SK-N-MC (cell line): ENCODE results near the gene PTAFR.
"Not testable (repeated sequence)": the region's sequence is repeated elsewhere in the genome, so short reads cannot be mapped to it uniquely, and the experiment has no call there.

ENCODE experiments used
- DNase-seq: peaks from one replicate; pipeline ENCODE4 v3.0.0-alpha.2; 2011; ENCODE audit warnings: low read depth, low spot score
- H3K27ac ChIP-seq: fragments of 200-600 bp; sonication (generic); 2 replicates; pipeline ENCODE4 v1.5.1; 2016; ENCODE audit warnings: mixed run types
- H3K36me3 ChIP-seq: fragments of 200-600 bp; sonication (generic); 2 replicates; pipeline ENCODE4 v1.6.1; 2017; ENCODE audit warnings: antibody characterized with exemption, low read length, mixed read lengths; ENCODE audit not compliant: insufficient read depth
- H3K4me3 ChIP-seq: fragments of 200-600 bp; sonication (generic); 2 replicates; pipeline ENCODE4 v1.5.1; 2016
- H3K9ac ChIP-seq: fragments of 200-600 bp; sonication (generic); 2 replicates; pipeline ENCODE4 v1.8.0; 2017; ENCODE audit warnings: mixed run types, mixed read lengths; ENCODE audit not compliant: insufficient read length
- H3K9me3 ChIP-seq: fragments of 200-600 bp; sonication (generic); 2 replicates; pipeline ENCODE4 v1.6.1; 2017; ENCODE audit warnings: low read depth, mild to moderate bottlenecking, antibody characterized with exemption, low read length, moderate library complexity, mixed read lengths
- EZH2 ChIP-seq: fragments of 200-600 bp; sonication (generic); IDR thresholded peaks from one replicate; pipeline ENCODE4 v1.6.1; 2017; ENCODE audit warnings: antibody characterized with exemption
- FOXP2 ChIP-seq: optimal IDR thresholded peaks from 2 replicates; pipeline ENCODE3; 2011; ENCODE audit warnings: mild to moderate bottlenecking, moderate library complexity; ENCODE audit not compliant: insufficient read depth; ENCODE audit errors: extremely low read length, control extremely low read depth
- POLR2AphosphoS5 ChIP-seq: IDR thresholded peaks from 2 replicates; pipeline ENCODE4 v1.6.1; 2012; ENCODE audit warnings: mild to moderate bottlenecking, low read depth, low read length, borderline replicate concordance

PTAFR gene

DNA sequence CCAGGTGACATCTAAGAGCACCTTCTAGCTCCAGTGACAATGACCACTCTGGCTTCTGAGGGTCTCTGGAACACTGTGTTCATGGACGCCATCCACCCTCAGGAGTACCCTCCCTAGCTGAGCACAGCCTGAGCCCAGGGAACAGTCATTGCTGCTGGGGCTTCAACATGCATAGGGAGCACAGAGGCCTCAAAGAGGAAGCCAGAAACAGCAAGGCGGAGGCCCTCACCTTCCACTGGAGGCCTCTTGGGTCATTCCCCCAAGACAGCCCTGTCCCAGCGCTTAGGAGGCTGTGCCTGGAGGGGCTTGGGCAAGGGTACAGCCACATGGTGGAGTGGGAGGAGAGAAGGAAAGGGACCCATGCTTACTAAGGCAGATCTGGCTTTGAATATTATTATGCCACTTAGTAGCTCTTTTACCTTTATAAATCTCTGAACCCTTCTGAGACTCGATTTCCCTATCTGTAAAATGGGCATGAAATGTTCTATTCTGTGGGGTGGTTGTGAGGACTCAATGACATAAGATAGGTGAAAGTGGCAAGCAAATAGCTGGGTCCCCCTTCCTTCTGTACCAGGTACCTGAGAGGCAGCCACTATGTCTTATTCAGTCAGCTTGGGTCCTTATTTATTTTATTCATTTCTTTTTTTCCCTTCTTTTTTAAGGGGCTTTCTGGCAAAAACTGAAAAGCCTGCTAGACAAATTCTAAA lies 32.8 kb downstream of the PTAFR start:
- Histone ChIP-seq H3K9ac (no peak overlapping the region), H3K9me3 (no peaks in the 10 kb centered on the region), H3K36me3 (no peaks in the 10 kb centered on the region), H3K27ac (no peak overlapping the region), H3K4me3 (no peak overlapping the region)
- no peak for TF ChIP-seq FOXP2
- no peak for TF ChIP-seq EZH2
- TF ChIP-seq POLR2AphosphoS5, result no peak
- DNase-seq, result no peak

DNA sequence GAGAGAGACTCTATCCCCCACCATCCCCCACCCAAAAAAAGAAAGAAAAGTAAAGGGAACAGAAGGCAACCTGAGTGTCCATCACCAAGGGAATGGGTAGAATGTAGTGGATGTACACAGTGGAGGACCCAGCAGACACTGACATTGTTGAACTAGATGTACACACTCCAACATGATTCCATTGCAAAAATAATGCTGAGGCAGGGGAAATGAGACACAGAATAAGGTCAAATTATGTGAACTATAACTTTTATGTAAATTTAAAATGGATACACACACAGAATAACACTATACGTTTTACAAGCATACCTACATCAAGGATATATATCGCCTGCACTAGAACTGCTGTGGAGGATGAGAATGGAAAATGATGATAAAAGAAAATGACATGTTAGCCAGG lies 34.8 kb downstream of the PTAFR start:
- Histone ChIP-seq H3K27ac (no peak overlapping the region), H3K9ac (no peak overlapping the region), H3K4me3 (no peak overlapping the region), H3K9me3 (no peaks in the 10 kb centered on the region), H3K36me3 (no peaks in the 10 kb centered on the region)
- DNase-seq, result no peak
- TF ChIP-seq EZH2, result no peak

DNA sequence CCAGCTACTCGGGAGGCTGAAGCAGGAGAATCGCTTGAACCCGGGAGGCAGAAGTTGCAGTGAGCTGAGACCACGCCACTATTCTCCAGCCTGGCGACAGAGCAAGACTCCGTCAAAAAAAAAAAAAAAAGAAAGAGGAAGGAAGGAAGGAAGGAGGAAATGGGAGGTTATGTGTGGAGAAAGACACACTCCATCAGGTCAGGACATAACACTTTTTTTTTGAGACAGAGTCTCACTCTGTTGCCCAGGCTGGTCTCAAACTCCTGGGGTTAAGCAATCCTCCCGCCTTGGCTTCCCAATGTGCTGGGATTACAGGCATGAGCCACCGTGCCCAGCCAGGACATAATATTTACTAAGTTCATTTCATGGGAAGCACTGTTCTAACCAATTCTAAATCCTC lies 36.6 kb downstream of the PTAFR start:
- not testable (repeated sequence) for H3K9me3 ChIP-seq, H3K27ac ChIP-seq, H3K36me3 ChIP-seq, H3K9ac ChIP-seq, H3K4me3 ChIP-seq, DNase-seq

DNA sequence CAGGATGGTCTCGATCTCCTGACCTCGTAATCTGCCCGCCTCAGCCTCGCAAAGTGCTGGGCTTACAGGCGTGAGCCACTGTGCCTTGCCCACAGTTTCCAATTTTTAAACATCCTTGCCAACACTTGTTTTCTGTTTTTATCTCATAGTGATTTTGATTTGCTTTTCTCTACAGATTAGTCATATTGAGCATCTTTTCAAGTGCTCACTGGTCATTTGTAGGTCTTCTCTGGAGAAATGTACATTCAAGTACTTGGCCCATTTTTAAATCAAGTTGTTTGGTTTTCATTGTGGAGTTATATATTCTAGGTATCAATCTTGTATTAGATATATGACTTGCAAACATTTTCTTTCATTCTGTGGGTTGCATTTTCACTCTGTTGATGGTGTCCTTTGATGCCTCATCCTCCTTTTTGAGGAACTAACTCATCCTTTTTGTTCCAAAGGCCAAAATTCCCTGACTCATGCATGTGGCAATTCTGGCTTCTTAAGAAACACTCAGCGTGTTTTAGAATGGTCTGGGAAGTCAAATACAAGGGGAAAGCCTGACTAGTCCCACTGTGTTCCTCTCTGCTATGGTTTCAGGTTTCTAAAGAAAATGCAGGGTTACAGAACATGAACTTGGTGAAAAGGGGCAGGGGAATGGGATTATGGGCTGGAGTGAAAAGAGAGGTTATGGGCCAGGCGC lies 37.3 kb downstream of the PTAFR start:
- Histone ChIP-seq H3K9ac (no peak overlapping the region), H3K4me3 (no peak overlapping the region), H3K36me3 (no peaks in the 10 kb centered on the region), H3K9me3 (no peaks in the 10 kb centered on the region), H3K27ac (no peak overlapping the region)
- DNase-seq, result no peak
- TF ChIP-seq EZH2 (no peak), POLR2AphosphoS5 (no peak), FOXP2 (no peak)

DNA sequence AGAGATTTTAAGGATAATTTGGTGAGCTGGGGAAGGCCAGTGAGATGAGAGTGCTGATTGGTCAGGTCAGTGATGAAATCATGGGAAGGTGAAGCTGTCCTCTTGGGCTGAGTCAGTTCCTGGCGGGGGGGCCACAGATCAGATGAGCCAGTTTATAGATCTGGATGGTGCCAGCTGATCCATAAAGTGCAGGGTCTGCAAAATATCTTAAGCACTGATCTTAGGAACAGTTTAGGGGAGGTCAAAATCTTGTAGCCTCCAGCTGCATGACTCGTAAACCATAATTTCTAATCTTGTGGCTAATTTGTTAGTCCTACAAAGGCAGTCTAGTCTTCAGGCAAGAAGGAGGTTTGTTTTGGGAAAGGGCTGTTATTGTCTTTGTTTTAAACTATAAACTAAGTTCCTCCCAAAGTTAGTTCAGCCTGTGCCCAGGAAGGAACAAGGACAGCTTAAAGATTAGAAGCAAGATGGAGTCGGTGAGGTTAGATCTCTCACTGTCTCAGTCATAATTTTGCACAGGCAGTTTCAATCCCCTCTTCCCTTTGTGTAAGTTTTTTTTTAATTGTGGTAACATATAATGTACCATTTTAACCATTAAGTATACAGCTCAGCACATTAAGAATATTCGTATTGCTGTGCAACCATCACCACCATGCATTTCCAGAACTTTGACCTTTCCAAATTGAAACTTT lies 39.4 kb downstream of the PTAFR start:
- no peaks in the 10 kb centered on the region for H3K36me3 ChIP-seq
- no peak for DNase-seq
- no peaks in the 10 kb centered on the region for H3K9me3 ChIP-seq
- no peak overlapping the region for H3K9ac ChIP-seq
- no peak overlapping the region for H3K4me3 ChIP-seq
- no peak overlapping the region for H3K27ac ChIP-seq
- no peak for TF ChIP-seq EZH2

DNA sequence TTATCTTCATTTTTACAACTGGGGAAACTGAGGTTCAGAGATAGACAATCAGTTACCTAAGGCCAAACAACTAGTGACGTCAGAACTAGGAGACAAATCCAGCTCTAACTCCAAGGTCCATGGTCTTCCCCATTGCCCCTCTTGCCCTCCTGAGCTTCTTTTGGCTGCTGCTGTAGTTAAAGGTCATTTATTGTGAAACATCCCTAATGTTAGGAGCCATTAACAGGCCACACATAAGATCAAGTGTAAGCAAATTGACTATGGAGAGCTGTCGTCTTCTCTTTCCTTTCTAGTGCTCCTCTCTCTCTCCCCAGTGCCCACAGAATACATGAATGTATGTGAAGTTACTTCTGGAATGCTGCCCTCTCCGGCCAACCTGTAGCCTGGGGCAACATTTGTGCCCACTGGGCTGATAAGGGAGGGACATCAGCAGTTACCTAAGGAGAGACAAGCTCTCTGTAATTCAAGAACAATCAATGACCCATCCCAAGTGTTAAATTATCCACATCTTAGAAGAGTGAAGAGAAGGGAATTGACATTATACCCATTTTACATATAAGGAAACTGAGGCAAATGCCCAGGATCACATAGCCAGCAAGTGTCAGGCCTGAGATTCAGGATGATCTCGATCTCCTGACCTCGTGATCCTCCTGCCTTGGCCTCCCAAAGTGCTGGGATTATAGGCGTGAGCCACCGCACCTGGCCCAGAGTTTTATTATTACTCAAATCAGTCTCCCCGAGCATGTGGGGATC lies 40.1 kb downstream of the PTAFR start:
- H3K27ac ChIP-seq, result no peak overlapping the region
- H3K9me3 ChIP-seq, result no peaks in the 10 kb centered on the region
- no peak for DNase-seq
- no peak for TF ChIP-seq POLR2AphosphoS5
- no peak for TF ChIP-seq EZH2
- TF ChIP-seq FOXP2, result no peak
- H3K36me3 ChIP-seq, result no peaks in the 10 kb centered on the region
- H3K4me3 ChIP-seq, result no peak overlapping the region
- no peak overlapping the region for H3K9ac ChIP-seq

DNA sequence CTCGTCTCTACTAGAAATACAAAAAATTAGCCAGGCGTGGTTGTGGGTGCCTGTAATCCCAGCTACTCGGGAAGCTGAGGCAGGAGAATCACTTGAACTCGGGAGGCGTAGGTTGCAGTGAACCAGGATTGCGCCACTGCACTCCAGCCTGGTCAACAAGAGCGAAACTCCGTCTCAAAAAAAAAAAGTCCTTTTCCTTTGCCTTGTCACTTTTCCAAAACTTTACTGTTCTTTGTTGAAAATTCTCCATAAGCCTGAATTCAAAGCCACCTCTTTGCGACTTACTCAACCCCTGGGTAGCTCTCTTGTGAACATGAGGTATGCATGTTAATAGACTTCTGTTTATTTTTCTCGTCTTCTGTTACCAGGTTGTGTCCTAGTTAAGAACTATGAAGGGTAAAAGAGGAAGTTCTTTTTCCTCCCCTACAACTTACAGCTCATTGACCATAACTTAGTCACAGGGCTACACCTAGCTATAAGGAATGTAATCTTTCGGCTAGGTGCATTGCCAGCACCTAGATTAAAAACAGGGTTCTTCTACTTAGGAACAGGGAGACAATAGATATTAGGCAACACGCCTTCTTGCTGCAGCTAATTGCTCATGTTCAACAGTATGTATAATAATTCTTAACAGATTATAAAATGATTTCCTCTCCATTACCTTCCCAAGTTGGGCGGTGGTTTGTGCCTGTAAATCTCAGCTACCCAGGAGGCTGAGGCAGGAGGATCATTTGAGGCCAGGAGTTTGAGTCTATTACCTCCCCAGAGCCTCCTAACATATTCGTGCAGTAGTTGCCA lies 40.9 kb downstream of the PTAFR start:
- no peak for DNase-seq
- Histone ChIP-seq H3K9me3 (no peaks in the 10 kb centered on the region), H3K36me3 (no peaks in the 10 kb centered on the region), H3K9ac (no peak overlapping the region), H3K4me3 (no peak overlapping the region), H3K27ac (no peak overlapping the region)
- TF ChIP-seq EZH2 (no peak), POLR2AphosphoS5 (no peak), FOXP2 (no peak)

DNA sequence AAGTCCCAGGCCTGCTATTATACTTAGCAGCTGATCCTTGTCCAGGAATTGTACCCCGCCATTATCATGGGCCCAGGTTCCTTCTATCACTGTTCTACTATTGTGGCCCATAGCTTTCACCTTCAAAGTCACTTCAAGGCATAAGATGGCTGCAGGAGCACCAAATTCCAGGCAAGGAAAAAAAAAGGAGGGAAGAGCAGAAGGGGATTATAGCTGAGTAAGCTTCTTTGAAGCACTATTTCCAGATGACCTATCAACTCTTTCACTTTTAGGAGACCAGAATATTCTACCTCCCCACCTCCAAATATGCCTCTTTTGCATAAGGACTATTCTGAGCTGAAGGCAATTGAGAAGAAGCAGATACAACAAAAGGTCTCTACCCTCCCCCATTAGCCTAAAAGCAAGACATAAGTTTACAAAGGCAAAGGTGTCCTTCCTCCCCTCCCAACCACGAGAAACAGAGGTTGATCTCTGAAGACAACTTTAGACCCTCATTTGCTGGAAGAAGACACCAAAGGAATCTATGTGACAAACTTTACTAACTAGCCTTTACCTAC lies 41.8 kb downstream of the PTAFR start:
- TF ChIP-seq EZH2, result no peak
- TF ChIP-seq FOXP2, result no peak
- TF ChIP-seq POLR2AphosphoS5, result no peak

More for the DNA sequence above, 41.8 kb downstream of the PTAFR start:
- DNase-seq, result no peak
- Histone ChIP-seq H3K9me3 (no peaks in the 10 kb centered on the region), H3K4me3 (no peak overlapping the region), H3K36me3 (no peaks in the 10 kb centered on the region), H3K9ac (no peak overlapping the region), H3K27ac (no peak overlapping the region)
